G401 (cell line): ENCODE measurements around the gene ARMH3. TPM values are rescaled to one million over a fixed set of nuclear protein-coding genes. Genes with fewer than 3 reads are reported as not detected.

Experiments
- DNase-seq: peaks from one replicate; pipeline ENCODE4 v3.0.0-alpha.2; 2015; ENCODE audit warnings: low spot score
- in situ Hi-C: cut with HindIII; loops from 2 replicates; pipeline ENCODE4 v1.10.0; 2016; ENCODE audit warnings: low sequenced_read_pairs, mixed read lengths
- total RNA-seq: library from RNA; depleted of rRNA; stranded (reverse); fragments of >200 nt; shearing (Covaris generic); gene quantifications from 2 replicates; pipeline ENCODE4 v1.2.3, GENCODE V29; 2014; rRNA removed

The ARMH3 gene
- total RNA-seq = 9.3 and 15.3 TPM in 2 replicates

- in situ Hi-C loops = no loop called here
- peak; percentile 99 for DNase-seq
Measured at GRCh38 chr10:102055647-102056419, at the start of gene ARMH3. ARMH3 (minus strand) TSS chr10:102056173; CDS start chr10:102040114, 16,059 bp downstream.

- no peak for DNase-seq
- in situ Hi-C loops = no loop called here
Measured at GRCh38 chr10:102102421-102102820, 46.4 kb upstream of the ARMH3 start.

GRCh38 chr10:102101152-102101551, 45.2 kb upstream of the ARMH3 start:
- DNase-seq = no peak
- in situ Hi-C loops = no loop called here

GRCh38 chr10:102096449-102096848, 40.5 kb upstream of the ARMH3 start:
- in situ Hi-C loops = no loop called here
- no peak for DNase-seq

GRCh38 chr10:102090772-102091171, 34.8 kb upstream of the ARMH3 start:
- no peak for DNase-seq
- in situ Hi-C loops = no loop called here

- DNase-seq = no peak
- in situ Hi-C loops = no loop called here
Measured at GRCh38 chr10:102086196-102086595, 30.2 kb upstream of the ARMH3 start.

GRCh38 chr10:102085336-102085735, 29.4 kb upstream of the ARMH3 start:
- in situ Hi-C loops = no loop called here
- no peak for DNase-seq

- in situ Hi-C loops = no loop called here
- no peak for DNase-seq
Measured at GRCh38 chr10:102083541-102083940, 27.6 kb upstream of the ARMH3 start.

- in situ Hi-C loops = no loop called here
- peak; percentile 86 for DNase-seq
Measured at GRCh38 chr10:102072673-102073527, 16.9 kb upstream of the ARMH3 start.

- DNase-seq = no peak
- in situ Hi-C loops = no loop called here
Measured at GRCh38 chr10:102069071-102069470, 13.1 kb upstream of the ARMH3 start.

GRCh38 chr10:102068216-102068615, 12.2 kb upstream of the ARMH3 start:
- in situ Hi-C loops = no loop called here
- peak; percentile 40 for DNase-seq

GRCh38 chr10:102067091-102067916, 11.3 kb upstream of the ARMH3 start:
- in situ Hi-C loops = no loop called here

GRCh38 chr10:102066399-102067088, 10.6 kb upstream of the ARMH3 start:
- DNase-seq = peak; percentile 26
- in situ Hi-C loops = no loop called here

More at GRCh38 chr10:102067091-102067916, 11.3 kb upstream of the ARMH3 start:
- DNase-seq = no peak

GRCh38 chr10:102065561-102066398, 9.8 kb upstream of the ARMH3 start:
- in situ Hi-C loops = no loop called here
- DNase-seq = peak; percentile 22

- in situ Hi-C loops = no loop called here
- peak; percentile 83 for DNase-seq
Measured at GRCh38 chr10:102064868-102065560, 9.0 kb upstream of the ARMH3 start, which contains the start of gene HPS6. HPS6 (plus strand) TSS chr10:102065349; CDS start chr10:102065475, 126 bp downstream.

- in situ Hi-C loops = no loop called here
- no peak for DNase-seq
Measured at GRCh38 chr10:102064503-102064867, 8.5 kb upstream of the ARMH3 start.

- in situ Hi-C loops = no loop called here
Measured at GRCh38 chr10:102059987-102060386, 4.0 kb upstream of the ARMH3 start.

More at GRCh38 chr10:102059987-102060386, 4.0 kb upstream of the ARMH3 start:
- no peak for DNase-seq
